Gastroesophageal sphincter (tissue), 4 donors: ENCODE data around the gene ZNF526. TPM values are rescaled to one million over a fixed set of nuclear protein-coding genes. Genes with fewer than 3 reads are reported as not detected.
A peak's percentile ranks its signal among the peaks of the same experiment; 100 is the strongest.

ENCODE experiments used
- ATAC-seq: fragments of 150-250 bp; one replicate; pipeline ENCODE4 v1.9.1; 2016; ENCODE audit warnings: mild to moderate bottlenecking, moderate library complexity
- H3K27ac ChIP-seq, 4 donors: fragments of 200-600 bp; sonication (generic) in 3 of 4; 1 replicate in 3 of 4; 2 replicates in 1 of 4; pipeline ENCODE4 v1.5.1; 2016 to 2019
- H3K27me3 ChIP-seq: fragments of 200-600 bp; sonication (generic); one replicate; pipeline ENCODE4 v1.5.1; 2019
- H3K36me3 ChIP-seq, 2 donors: fragments of 200-600 bp; sonication (generic); one replicate each; pipeline ENCODE4 v1.5.1; 2019; ENCODE audit warnings: control low read depth in 1 of 2
- H3K4me1 ChIP-seq, 3 donors: fragments of 200-600 bp; sonication (generic); 1 replicate in 2 of 3; 2 replicates in 1 of 3; pipeline ENCODE4 v1.5.1; 2016 to 2019; ENCODE audit warnings: control low read depth in 2 of 3
- H3K4me3 ChIP-seq, 2 donors: fragments of 200-600 bp; sonication (generic); one replicate each; pipeline ENCODE4 v1.5.1; 2019; ENCODE audit warnings: mild to moderate bottlenecking in 1 of 2, moderate library complexity in 1 of 2
- H3K9me3 ChIP-seq, 3 donors: fragments of 200-600 bp; sonication (generic); one replicate each; pipeline ENCODE4 v1.5.1; 2017 to 2019; ENCODE audit warnings: control low read depth in 2 of 3
- CTCF ChIP-seq, 4 experiments: fragments of 200-600 bp in 2 of 4; fragments of 450-650 bp in 2 of 4; sonication (generic) in 1 of 4; IDR thresholded peaks; one replicate each; pipeline ENCODE4 v1.5.1; 2017 to 2019; ENCODE audit warnings: antibody characterized with exemption in 4 of 4, mild to moderate bottlenecking in 2 of 4, moderate library complexity in 2 of 4
- EP300 ChIP-seq: sonication (generic); formaldehyde crosslinking; IDR thresholded peaks from one replicate; pipeline ENCODE4 v1.6.1; 2017; ENCODE audit warnings: antibody characterized with exemption, mild to moderate bottlenecking
- POLR2A ChIP-seq, 2 donors: fragments of 450-650 bp; IDR thresholded peaks; one replicate each; pipeline ENCODE4 v1.6.1; 2017; ENCODE audit warnings: antibody characterized with exemption in 2 of 2, mild to moderate bottlenecking in 2 of 2, moderate library complexity in 1 of 2
- POLR2AphosphoS5 ChIP-seq: sonication (generic); formaldehyde crosslinking; IDR thresholded peaks from one replicate; pipeline ENCODE4 v1.6.1; 2017; ENCODE audit warnings: antibody characterized with exemption
- WGBS, 2 donors: methylation state at CpG; one replicate each; pipeline ENCODE4 v1.1.5; 2018; ENCODE audit warnings: low coverage in 1 of 2; 5-methylcytosine and 5-hydroxymethylcytosine counted together
- total RNA-seq, 4 donors: library from RNA; depleted of rRNA; stranded (reverse); fragments of >200 nt; gene quantifications; one replicate each; pipeline ENCODE4 v1.1.0, GENCODE V29; 2016

ZNF526 gene
- total RNA-seq, 4 donors from 2014 or later, result 4.6 to 10.4 (median 7.8) TPM

- TF ChIP-seq POLR2AphosphoS5, result no peak
- H3K36me3 ChIP-seq, result peaks cover 0 to 100% of the 10 kb centered on the region in 2 donors
- no peaks in the 10 kb centered on the region for H3K27me3 ChIP-seq
- peaks cover 0 to 19% (median 3%) of the 10 kb centered on the region in 3 donors for H3K4me1 ChIP-seq
- no peak for ATAC-seq
- no peaks in the 10 kb centered on the region for H3K9me3 ChIP-seq
- peak overlapping the region in 2 of 4 donors; percentile 14 to 20 for H3K27ac ChIP-seq
- H3K4me3 ChIP-seq, result no peak overlapping the region
- WGBS, 2 donors, result 72% methylated on average over 3 of the region's 4 CpGs; no CpG with 5 or more reads in 1 of the 2 donors
Observed at GRCh38 chr19:42230571-42230970, 10.5 kb downstream of the ZNF526 start.

- TF ChIP-seq POLR2AphosphoS5, result no peak
- TF ChIP-seq EP300, result no peak
- no peak for TF ChIP-seq CTCF (IDR thresholded peaks at IDR 0.05)
- TF ChIP-seq POLR2A (IDR thresholded peaks at IDR 0.05), result no peak
- H3K27me3 ChIP-seq, result no peaks in the 10 kb centered on the region
- no peak for ATAC-seq
- no peak overlapping the region for H3K27ac ChIP-seq
- no peaks in the 10 kb centered on the region for H3K9me3 ChIP-seq
- H3K4me1 ChIP-seq, result peaks cover 0 to 24% (median 3%) of the 10 kb centered on the region in 3 donors
- WGBS, 2 donors, result 86 to 100% methylated on average over 1 of the region's 10 CpGs
- no peak overlapping the region for H3K4me3 ChIP-seq
- peaks cover 0 to 100% of the 10 kb centered on the region in 2 donors for H3K36me3 ChIP-seq
Observed at GRCh38 chr19:42232435-42232834, 12.3 kb downstream of the ZNF526 start.

- Histone ChIP-seq H3K4me3 (no peak overlapping the region), H3K27ac (no peak overlapping the region), H3K27me3 (no peaks in the 10 kb centered on the region), H3K9me3 (no peaks in the 10 kb centered on the region), H3K36me3 (peaks cover 0 to 100% of the 10 kb centered on the region in 2 donors), H3K4me1 (peaks cover 0 to 24% (median 3%) of the 10 kb centered on the region in 3 donors)
- 80% methylated on average over 1 of the region's 7 CpGs; no CpG with 5 or more reads in 1 of the 2 donors for WGBS, 2 donors
- no peak for ATAC-seq
- TF ChIP-seq POLR2AphosphoS5 (no peak), CTCF (IDR thresholded peaks at IDR 0.05) (no peak), POLR2A (IDR thresholded peaks at IDR 0.05) (no peak), EP300 (no peak)
Observed at GRCh38 chr19:42233106-42233505, 13.0 kb downstream of the ZNF526 start.

- ATAC-seq, result no peak
- Histone ChIP-seq H3K4me1 (peaks cover 0 to 26% (median 3%) of the 10 kb centered on the region in 3 donors), H3K27ac (no peak overlapping the region), H3K9me3 (no peaks in the 10 kb centered on the region), H3K36me3 (peaks cover 0 to 96% of the 10 kb centered on the region in 2 donors), H3K4me3 (no peak overlapping the region), H3K27me3 (no peaks in the 10 kb centered on the region)
- TF ChIP-seq CTCF (IDR thresholded peaks at IDR 0.05) (no peak), POLR2AphosphoS5 (no peak), EP300 (no peak), POLR2A (IDR thresholded peaks at IDR 0.05) (no peak)
- WGBS, 2 donors, result 76 to 100% methylated on average over 1 to 3 of the region's 6 CpGs
Observed at GRCh38 chr19:42233678-42234292, 13.7 kb downstream of the ZNF526 start.

GRCh38 chr19:42234364-42234763, 14.3 kb downstream of the ZNF526 start:
- Histone ChIP-seq H3K9me3 (no peaks in the 10 kb centered on the region), H3K4me1 (peaks cover 0 to 31% (median 4%) of the 10 kb centered on the region in 3 donors), H3K4me3 (no peak overlapping the region), H3K27ac (no peak overlapping the region), H3K27me3 (no peaks in the 10 kb centered on the region), H3K36me3 (peaks cover 0 to 96% of the 10 kb centered on the region in 2 donors)
- no CpG with 5 or more reads among the region's 11 CpGs for WGBS, 2 donors
- ATAC-seq, result no peak
- TF ChIP-seq CTCF (IDR thresholded peaks at IDR 0.05), result no peak
- TF ChIP-seq EP300, result no peak
- no peak for TF ChIP-seq POLR2AphosphoS5
- no peak for TF ChIP-seq POLR2A (IDR thresholded peaks at IDR 0.05)
